H1 (cell line): Measurements from ENCODE around the gene AGR3. TPM values are rescaled to one million over a fixed set of nuclear protein-coding genes. Genes with fewer than 3 reads are reported as not detected.

Source experiments
- CTCF ChIA-PET: fragments of 300-600 bp; sonication (Branson Sonifier 250); formaldehyde crosslinking; loops from one replicate; lab custom pipeline; 2021; ENCODE audit not compliant: partially characterized antibody; lab: Charles Lee
- POLR2A ChIA-PET: fragments of 300-600 bp; sonication (Branson Sonifier 250); formaldehyde crosslinking; loops from one replicate; lab custom pipeline; 2021; ENCODE audit warnings: inconsistent platforms; ENCODE audit not compliant: partially characterized antibody; lab: Charles Lee
- DNase-seq, 2 experiments: peaks; one replicate each; pipeline versions ENCODE4 v3.0.0 to v3.0.0-alpha.2; 2010 to 2022; ENCODE audit warnings: low spot score in 2 of 2, low read depth in 1 of 2, mixed read lengths in 1 of 2
- FAIRE-seq: peaks from 2 replicates; lab custom pipeline; 2011; peaks lifted over from hg19 to GRCh38; lab: Jason Lieb, UNC
- H2AFZ ChIP-seq: 2 replicates; pipeline ENCODE4 v1.8.1; 2012; ENCODE audit warnings: low read length, inconsistent platforms
- H2AK5ac ChIP-seq: 2 replicates; pipeline ENCODE4 v1.6.1; 2013; ENCODE audit warnings: low read depth, low read length
- H2BK120ac ChIP-seq: replicated peaks from 2 replicates; pipeline ENCODE3; 2013; ENCODE audit warnings: low read depth, low read length, inconsistent platforms
- H2BK12ac ChIP-seq: 2 replicates; pipeline ENCODE4 v1.6.1; 2013; ENCODE audit warnings: low read depth, low read length
- H2BK15ac ChIP-seq: 2 replicates; pipeline ENCODE4 v1.6.1; 2013; ENCODE audit warnings: low read length
- H2BK20ac ChIP-seq: 2 replicates; pipeline ENCODE4 v1.6.1; 2013; ENCODE audit warnings: low read length
- H2BK5ac ChIP-seq: 2 replicates; pipeline ENCODE4 v1.6.1; 2013; ENCODE audit warnings: low read depth, low read length
- H3K14ac ChIP-seq: 2 replicates; pipeline ENCODE4 v1.6.1; 2013; ENCODE audit warnings: inconsistent platforms; ENCODE audit not compliant: insufficient read length
- H3K18ac ChIP-seq: 2 replicates; pipeline ENCODE4 v1.6.1; 2013; ENCODE audit warnings: low read length; ENCODE audit errors: extremely low read depth
- H3K23ac ChIP-seq: 2 replicates; pipeline ENCODE4 v1.6.1; 2013; ENCODE audit warnings: inconsistent platforms; ENCODE audit not compliant: insufficient read length
- H3K23me2 ChIP-seq: 2 replicates; pipeline ENCODE4 v1.6.1; 2013; ENCODE audit warnings: low read depth, low read length
- H3K27ac ChIP-seq: 2 replicates; pipeline ENCODE4 v1.6.1; 2011; ENCODE audit warnings: low read depth, low read length, inconsistent platforms
- H3K27me3 ChIP-seq, 4 experiments: replicated peaks in 1 of 4; 1 replicate in 1 of 4; 2 replicates in 3 of 4; pipeline versions ENCODE4 v1.6.1 to v1.8.1; 2011 to 2013; ENCODE audit warnings: low read length in 3 of 4, mild to moderate bottlenecking in 3 of 4, inconsistent platforms in 2 of 4, mixed read lengths in 2 of 4, moderate library complexity in 1 of 4; ENCODE audit not compliant: control insufficient read depth in 3 of 4, insufficient read depth in 3 of 4; ENCODE audit errors: extremely low read depth in 1 of 4
- H3K36me3 ChIP-seq, 4 experiments: 2 replicates each; pipeline versions ENCODE4 v1.6.1 to v1.8.1; 2011 to 2013; ENCODE audit warnings: mild to moderate bottlenecking in 4 of 4, low read length in 3 of 4, moderate library complexity in 2 of 4, control low read depth in 1 of 4, inconsistent platforms in 1 of 4; ENCODE audit not compliant: insufficient read depth in 4 of 4, control insufficient read depth in 2 of 4
- H3K4ac ChIP-seq: replicated peaks from 2 replicates; pipeline ENCODE3; 2013; ENCODE audit warnings: low read length, low read depth, mixed read lengths, inconsistent platforms; ENCODE audit not compliant: insufficient read length
- H3K4me1 ChIP-seq, 4 experiments: replicated peaks in 1 of 4; 1 replicate in 1 of 4; 2 replicates in 3 of 4; pipeline versions ENCODE4 v1.6.1 to v1.8.1; 2011 to 2013; ENCODE audit warnings: low read length in 3 of 4, inconsistent platforms in 2 of 4, mixed read lengths in 1 of 4; ENCODE audit not compliant: insufficient read depth in 4 of 4, control insufficient read depth in 3 of 4
- H3K4me2 ChIP-seq, 2 experiments: 2 replicates each; pipeline versions ENCODE4 v1.6.1 to v1.8.1; 2011 to 2013; ENCODE audit warnings: low read depth in 2 of 2, low read length in 2 of 2, control low read depth in 1 of 2, inconsistent platforms in 1 of 2, mild to moderate bottlenecking in 1 of 2; ENCODE audit not compliant: insufficient read depth in 1 of 2
- H3K4me3 ChIP-seq, 4 experiments: fragments of 200-600, 300-600 bp in 1 of 4; sonication (generic), shearing (Covaris generic), sonication (Bioruptor Twin) in 1 of 4; 2 replicates each; pipeline versions ENCODE4 v1.5.1 to v1.8.1; 2011 to 2016; ENCODE audit warnings: low read length in 4 of 4, low read depth in 3 of 4, control low read depth in 2 of 4, inconsistent platforms in 2 of 4, mild to moderate bottlenecking in 2 of 4, mixed read lengths in 1 of 4, moderate library complexity in 1 of 4; ENCODE audit not compliant: insufficient read depth in 2 of 4; ENCODE audit errors: extremely low read depth in 1 of 4
- H3K56ac ChIP-seq: replicated peaks from 2 replicates; pipeline ENCODE3; 2013; ENCODE audit warnings: low read depth, mild to moderate bottlenecking, mixed read lengths, low read length, inconsistent platforms; ENCODE audit not compliant: insufficient read length
- H3K79me1 ChIP-seq: 2 replicates; pipeline ENCODE4 v1.6.1; 2013; ENCODE audit warnings: low read depth, low read length, control low read depth
- H3K79me2 ChIP-seq, 2 experiments: 2 replicates each; pipeline versions ENCODE4 v1.6.1 to v1.8.1; 2012 to 2013; ENCODE audit warnings: low read length in 2 of 2, mild to moderate bottlenecking in 2 of 2, inconsistent platforms in 1 of 2; ENCODE audit not compliant: insufficient read depth in 2 of 2, control insufficient read depth in 1 of 2
- H3K9ac ChIP-seq, 4 experiments: replicated peaks in 1 of 4; 1 replicate in 1 of 4; 2 replicates in 3 of 4; pipeline versions ENCODE4 v1.6.1 to v1.8.1; 2011 to 2013; ENCODE audit warnings: low read depth in 3 of 4, low read length in 3 of 4, control low read depth in 2 of 4, mild to moderate bottlenecking in 2 of 4, moderate library complexity in 2 of 4, inconsistent platforms in 1 of 4; ENCODE audit errors: extremely low read depth in 1 of 4
- H3K9me3 ChIP-seq, 2 experiments: 2 replicates each; pipeline versions ENCODE4 v1.6.1 to v1.8.1; 2012 to 2013; ENCODE audit warnings: mild to moderate bottlenecking in 2 of 2, moderate library complexity in 2 of 2, control low read depth in 1 of 2, inconsistent platforms in 1 of 2, low read depth in 1 of 2, low read length in 1 of 2, mixed read lengths in 1 of 2; ENCODE audit not compliant: insufficient read depth in 2 of 2
- H4K20me1 ChIP-seq, 2 experiments: replicated peaks in 1 of 2; 2 replicates each; pipeline versions ENCODE3 to v1.8.1; 2011 to 2013; ENCODE audit warnings: inconsistent platforms in 2 of 2, low read length in 2 of 2, mild to moderate bottlenecking in 1 of 2; ENCODE audit not compliant: insufficient read depth in 2 of 2, control insufficient read depth in 1 of 2
- H4K5ac ChIP-seq: 2 replicates; pipeline ENCODE4 v1.6.1; 2013; ENCODE audit warnings: low read length, low read depth, mixed read lengths, inconsistent platforms; ENCODE audit not compliant: insufficient read length
- H4K8ac ChIP-seq: 2 replicates; pipeline ENCODE4 v1.8.0; 2013; ENCODE audit warnings: mild to moderate bottlenecking, moderate library complexity, low read length, inconsistent platforms; ENCODE audit not compliant: insufficient read depth; ENCODE audit errors: extremely low read depth
- H4K91ac ChIP-seq: replicated peaks from 2 replicates; pipeline ENCODE3; 2013; ENCODE audit warnings: low read length, mixed read lengths, inconsistent platforms; ENCODE audit not compliant: insufficient read length
- BRCA1 ChIP-seq: IDR thresholded peaks from 2 replicates; pipeline ENCODE4 v1.6.1; 2012; ENCODE audit warnings: low read depth, low read length, improper control_type of control experiment
- CHD1 ChIP-seq: IDR thresholded peaks from 2 replicates; pipeline ENCODE4 v1.6.1; 2012; ENCODE audit warnings: low read depth, low read length, improper control_type of control experiment
- EZH2 ChIP-seq: fragments of 200-600 bp; sonication (generic); IDR thresholded peaks from 2 replicates; pipeline ENCODE4 v1.7.1; 2012; ENCODE audit warnings: low read depth, mild to moderate bottlenecking, moderate library complexity, low read length, inconsistent platforms; ENCODE audit not compliant: severe bottlenecking
- FOSL1 ChIP-seq: IDR thresholded peaks from 2 replicates; pipeline ENCODE4 v1.6.1; 2011; ENCODE audit warnings: mild to moderate bottlenecking, low read depth, low read length, moderate library complexity; ENCODE audit not compliant: insufficient read depth
- HDAC6 ChIP-seq: IDR thresholded peaks from one replicate; pipeline ENCODE4 v1.7.1; 2012; ENCODE audit warnings: low read depth, mild to moderate bottlenecking, inconsistent platforms, low read length, moderate library complexity
- JUND ChIP-seq: IDR thresholded peaks from 2 replicates; pipeline ENCODE4 v1.6.1; 2011; ENCODE audit warnings: mild to moderate bottlenecking, improper control_type of control experiment, low read length
- KDM5A ChIP-seq: fragments of 200-600 bp; IDR thresholded peaks from 2 replicates; pipeline ENCODE4 v1.7.1; 2012; ENCODE audit warnings: mild to moderate bottlenecking, low read length, inconsistent platforms, mixed read lengths
- MAFK ChIP-seq: IDR thresholded peaks from 2 replicates; pipeline ENCODE4 v1.6.1; 2012; ENCODE audit warnings: low read depth, mild to moderate bottlenecking, improper control_type of control experiment, low read length
- POLR2AphosphoS5 ChIP-seq: IDR thresholded peaks from 2 replicates; pipeline ENCODE4 v1.6.1; 2011; ENCODE audit warnings: low read depth, low read length
- RBBP5 ChIP-seq: IDR thresholded peaks from 2 replicates; pipeline ENCODE4 v1.7.1; 2012; ENCODE audit warnings: low read depth, mild to moderate bottlenecking, inconsistent platforms, low read length, moderate library complexity, borderline replicate concordance
- RFX5 ChIP-seq: IDR thresholded peaks from 2 replicates; pipeline ENCODE4 v1.6.1; 2011; ENCODE audit warnings: low read depth, low read length, improper control_type of control experiment, borderline replicate concordance
- RXRA ChIP-seq: IDR thresholded peaks from 2 replicates; pipeline ENCODE4 v1.6.1; 2011; ENCODE audit warnings: low read depth, mild to moderate bottlenecking, low read length, moderate library complexity; ENCODE audit not compliant: insufficient read depth
- WGBS, 2 experiments: shearing (Covaris generic) in 1 of 2; methylation state at CpG; one replicate each; pipeline versions ENCODE4 v1.1.6 to v1.1.7; 2013 to 2015; ENCODE audit warnings: low lambda C conversion rate in 2 of 2, mixed read lengths in 2 of 2, inconsistent platforms in 1 of 2, low coverage in 1 of 2, missing lambda C conversion rate in 1 of 2; ENCODE audit not compliant: insufficient replicate concordance in 2 of 2, insufficient coverage in 1 of 2, insufficient read length in 1 of 2; ENCODE audit errors: extremely low coverage in 1 of 2, missing lambda C conversion rate in 1 of 2; 5-methylcytosine and 5-hydroxymethylcytosine counted together
- polyA plus RNA-seq, 7 experiments: library from polyadenylated mRNA; depleted of rRNA in 3 of 7; stranded (reverse) in 5 of 7; unstranded in 2 of 7; fragments of >200 nt in 5 of 7; fragments of 200-250 nt in 2 of 7; gene quantifications; 1 replicate in 5 of 7; 2 replicates in 1 of 7; 4 replicates in 1 of 7; pipeline versions ENCODE4 v1.2.1 to v1.2.3, GENCODE V29; 2011 to 2013; ENCODE audit warnings: missing spikeins in 2 of 7, mixed read lengths in 2 of 7
- total RNA-seq: library from RNA; stranded (reverse); fragmentation: NEBNext Ultra II Directional; extraction: Animal tissue kit (Norgen Biotek cat#: 25700); gene quantifications from 2 replicates; pipeline ENCODE4 v1.2.1, GENCODE V29; 2021
- TF ChIP-seq, protein P1 (sequence below): IDR thresholded peaks from 2 replicates; pipeline ENCODE4 v1.6.1; 2012; ENCODE audit warnings: inconsistent platforms
- TF ChIP-seq, protein P2 (sequence below): IDR thresholded peaks from 2 replicates; pipeline ENCODE4 v1.6.1; 2012; ENCODE audit warnings: inconsistent platforms

AGR3 gene
- total and polyA plus RNA-seq, 2 of the 8 experiments (the other 6 are each of a cell fraction or from before 2014, with no cell fraction given), result not detected

DNA sequence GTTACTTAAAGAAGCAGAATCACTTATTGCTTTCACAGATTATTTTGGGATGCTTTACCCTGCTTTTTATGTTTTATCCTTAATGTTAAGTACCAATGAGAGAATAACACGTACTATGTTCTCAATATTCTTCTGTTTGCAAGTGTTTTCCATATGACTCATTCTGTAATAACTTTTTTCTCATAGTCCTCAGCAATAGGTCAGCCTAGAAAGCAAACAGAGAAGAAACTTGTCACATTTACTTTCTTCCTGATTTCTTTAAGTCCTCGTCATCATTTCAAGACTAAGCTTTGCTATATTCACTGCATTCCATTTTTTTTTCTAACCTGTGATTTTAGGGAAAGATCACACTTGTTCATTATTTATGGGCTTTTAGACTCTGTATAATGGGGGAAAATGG lies 70.2 kb downstream of the AGR3 start:
- no peak overlapping the region for H3K4me3 ChIP-seq
- H3K79me2 ChIP-seq, result no peaks in the 10 kb centered on the region
- no peak overlapping the region for H3K23ac ChIP-seq
- no peak overlapping the region for H2BK120ac ChIP-seq
- no peak overlapping the region for H2AK5ac ChIP-seq
- no peak overlapping the region for H3K4me2 ChIP-seq
- ChIA-PET POLR2A (no interaction called here), CTCF (no interaction called here)
- H3K23me2 ChIP-seq, result no peaks in the 10 kb centered on the region
- no peak overlapping the region for H3K18ac ChIP-seq
- DNase-seq, result no peak
- no peak overlapping the region for H4K91ac ChIP-seq
- H2AFZ ChIP-seq, result no peak overlapping the region
- no peaks in the 10 kb centered on the region for H3K79me1 ChIP-seq
- H4K20me1 ChIP-seq, result no peaks in the 10 kb centered on the region
- H4K5ac ChIP-seq, result no peak overlapping the region
- H3K27me3 ChIP-seq, result no peaks in the 10 kb centered on the region
- no peak overlapping the region for H3K56ac ChIP-seq
- no peak overlapping the region for H2BK12ac ChIP-seq
- no peak overlapping the region for H3K9ac ChIP-seq
- no peak overlapping the region for H3K4ac ChIP-seq
- H3K4me1 ChIP-seq, result no peaks in the 10 kb centered on the region
- no peak overlapping the region for H4K8ac ChIP-seq
- H3K27ac ChIP-seq, result no peak overlapping the region
- H2BK20ac ChIP-seq, result no peak overlapping the region
- no peak overlapping the region for H2BK5ac ChIP-seq
- no peak for FAIRE-seq
- no peaks in the 10 kb centered on the region for H3K36me3 ChIP-seq
- no peak overlapping the region for H2BK15ac ChIP-seq
- 92% methylated on average over 2 of the region's 2 CpGs; no CpG with 5 or more reads in 1 of the 2 experiments for WGBS, 2 experiments
- no peaks in the 10 kb centered on the region for H3K9me3 ChIP-seq
- H3K14ac ChIP-seq, result no peak overlapping the region
- TF ChIP-seq KDM5A (no peak), RBBP5 (no peak), EZH2 (no peak), HDAC6 (no peak), BRCA1 (no peak), FOSL1 (no peak), POLR2AphosphoS5 (no peak), CHD1 (no peak), JUND (no peak), RXRA (no peak), RFX5 (no peak), MAFK (no peak)
- TF ChIP-seq, protein P1, sequence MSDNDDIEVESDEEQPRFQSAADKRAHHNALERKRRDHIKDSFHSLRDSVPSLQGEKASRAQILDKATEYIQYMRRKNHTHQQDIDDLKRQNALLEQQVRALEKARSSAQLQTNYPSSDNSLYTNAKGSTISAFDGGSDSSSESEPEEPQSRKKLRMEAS, result no peak
- TF ChIP-seq, protein P2, sequence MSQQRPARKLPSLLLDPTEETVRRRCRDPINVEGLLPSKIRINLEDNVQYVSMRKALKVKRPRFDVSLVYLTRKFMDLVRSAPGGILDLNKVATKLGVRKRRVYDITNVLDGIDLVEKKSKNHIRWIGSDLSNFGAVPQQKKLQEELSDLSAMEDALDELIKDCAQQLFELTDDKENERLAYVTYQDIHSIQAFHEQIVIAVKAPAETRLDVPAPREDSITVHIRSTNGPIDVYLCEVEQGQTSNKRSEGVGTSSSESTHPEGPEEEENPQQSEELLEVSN, result no peak
